Brain pericyte (primary cell): ENCODE measurements around the gene AIP.
"Not testable (repeated sequence)": the region's sequence is repeated elsewhere in the genome, so short reads cannot be mapped to it uniquely, and the experiment has no call there.

Source experiments
- DNase-seq: peaks from one replicate; pipeline ENCODE4 v3.0.0-alpha.2; 2012; ENCODE audit warnings: low read depth, low spot score

AIP gene

DNA sequence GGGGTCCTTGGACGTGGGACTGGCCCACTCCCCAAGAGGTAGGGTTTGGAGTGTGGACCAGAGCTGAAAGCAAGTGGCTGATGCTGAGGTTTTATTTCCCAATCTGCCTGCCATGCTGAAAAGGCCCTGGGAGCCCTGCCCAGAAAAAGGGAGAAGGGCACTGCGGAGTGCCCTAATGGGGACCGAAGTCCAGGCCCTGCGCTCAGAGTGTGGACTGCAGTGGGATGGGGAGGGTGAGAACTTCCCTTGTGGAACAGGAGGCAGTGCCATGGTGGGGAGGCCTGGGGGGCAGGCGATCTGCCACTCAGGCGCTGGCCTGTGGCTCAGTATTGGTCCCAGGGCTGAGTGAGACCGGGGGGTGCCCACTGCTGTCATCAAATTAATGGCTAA lies 34.6 kb upstream of the AIP start:
- DNase-seq, result no peak

DNA sequence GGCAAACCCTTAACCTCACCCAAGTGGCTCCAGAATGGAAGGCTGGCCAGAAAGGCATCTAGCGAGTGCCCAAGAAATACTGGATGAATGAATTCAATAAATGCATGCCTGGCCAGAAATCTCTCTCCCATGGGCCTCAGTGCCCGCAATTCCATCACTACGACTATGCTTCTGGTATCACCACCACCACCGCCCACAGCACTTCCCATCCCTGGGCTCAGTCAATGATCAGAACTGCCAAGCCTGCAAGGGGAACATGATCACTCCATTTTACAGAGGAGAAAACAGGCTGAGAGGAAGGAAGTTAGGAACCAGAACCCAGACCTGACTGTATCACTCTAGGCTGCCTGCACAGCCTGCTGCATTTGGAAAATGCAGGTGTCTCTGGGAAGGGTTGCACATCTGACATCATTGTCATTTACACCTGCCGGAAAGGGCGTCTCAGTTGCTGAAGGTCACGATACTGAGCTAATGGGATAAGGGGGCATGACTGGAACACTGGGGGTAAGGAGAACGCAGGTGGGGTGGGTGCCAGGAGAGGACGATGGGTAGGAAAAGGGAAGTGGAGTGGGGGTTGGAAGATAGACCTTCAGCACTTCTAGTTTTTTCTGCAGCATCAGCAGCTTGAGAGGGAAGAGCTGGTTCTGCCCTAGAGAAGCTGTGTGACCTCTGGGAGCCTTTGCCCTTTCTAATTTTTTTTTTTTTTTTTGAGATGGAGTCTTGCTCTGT lies 33.5 kb upstream of the AIP start:
- DNase-seq, result no peak

DNA sequence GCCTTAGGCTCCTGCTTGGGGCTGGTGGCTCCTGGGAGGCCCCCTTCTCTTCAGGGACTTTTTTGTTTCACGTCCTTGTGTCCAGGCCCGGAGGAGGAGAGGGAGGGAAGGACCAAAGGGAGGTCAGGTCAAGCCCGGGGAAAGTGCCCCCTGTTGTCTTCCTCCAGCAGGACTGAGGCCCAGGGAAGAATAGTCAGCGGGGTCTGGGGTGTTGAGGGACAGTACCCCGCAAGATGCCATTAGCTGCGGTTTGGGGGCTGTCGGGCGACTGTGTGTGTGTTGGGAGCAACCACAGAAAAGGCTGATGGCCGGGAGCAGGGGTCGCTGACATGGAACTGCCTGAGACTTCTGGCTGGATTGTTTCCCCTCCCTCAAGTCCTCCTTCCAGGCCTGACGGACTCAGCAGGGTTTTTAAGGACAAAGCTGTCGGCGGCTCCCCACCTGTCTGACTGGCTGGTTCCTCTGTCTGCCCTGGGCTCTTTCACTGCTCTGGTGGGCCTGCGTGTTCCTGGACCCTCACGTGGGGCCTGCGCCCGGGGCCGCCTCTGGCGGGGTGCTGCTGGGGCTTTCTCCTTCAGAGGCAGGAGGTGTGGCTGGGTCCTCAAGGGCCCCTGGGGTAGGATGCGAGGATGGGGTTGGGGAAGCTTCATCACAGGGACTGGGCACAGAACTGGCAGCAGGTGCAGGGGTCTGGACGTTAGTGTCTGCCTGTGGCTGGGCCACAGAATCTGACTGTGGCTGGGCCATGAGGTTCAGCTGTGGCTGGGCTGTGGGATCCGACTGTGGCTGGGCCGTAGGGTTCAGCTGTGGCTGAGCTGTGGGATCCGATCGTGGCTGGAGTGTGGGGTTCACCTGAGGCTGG lies 31.8 kb upstream of the AIP start:
- no peak for DNase-seq

DNA sequence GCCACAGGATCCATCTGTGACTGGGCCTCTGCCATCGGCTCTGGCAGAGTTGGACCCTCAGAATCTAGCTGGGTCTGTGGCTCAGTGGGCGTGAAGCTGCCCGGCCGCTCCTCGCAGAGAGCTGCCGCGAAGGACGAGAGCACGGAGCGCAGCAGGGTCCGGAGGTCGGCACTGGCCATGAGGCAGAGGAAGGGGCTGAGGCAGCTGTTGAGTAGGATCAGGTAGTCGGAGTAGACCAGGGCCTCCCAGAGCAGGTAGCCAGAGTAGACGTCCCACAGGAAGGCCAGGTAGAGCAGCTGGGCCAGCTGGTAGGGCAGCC lies 31.2 kb upstream of the AIP start:
- DNase-seq, result no peak

DNA sequence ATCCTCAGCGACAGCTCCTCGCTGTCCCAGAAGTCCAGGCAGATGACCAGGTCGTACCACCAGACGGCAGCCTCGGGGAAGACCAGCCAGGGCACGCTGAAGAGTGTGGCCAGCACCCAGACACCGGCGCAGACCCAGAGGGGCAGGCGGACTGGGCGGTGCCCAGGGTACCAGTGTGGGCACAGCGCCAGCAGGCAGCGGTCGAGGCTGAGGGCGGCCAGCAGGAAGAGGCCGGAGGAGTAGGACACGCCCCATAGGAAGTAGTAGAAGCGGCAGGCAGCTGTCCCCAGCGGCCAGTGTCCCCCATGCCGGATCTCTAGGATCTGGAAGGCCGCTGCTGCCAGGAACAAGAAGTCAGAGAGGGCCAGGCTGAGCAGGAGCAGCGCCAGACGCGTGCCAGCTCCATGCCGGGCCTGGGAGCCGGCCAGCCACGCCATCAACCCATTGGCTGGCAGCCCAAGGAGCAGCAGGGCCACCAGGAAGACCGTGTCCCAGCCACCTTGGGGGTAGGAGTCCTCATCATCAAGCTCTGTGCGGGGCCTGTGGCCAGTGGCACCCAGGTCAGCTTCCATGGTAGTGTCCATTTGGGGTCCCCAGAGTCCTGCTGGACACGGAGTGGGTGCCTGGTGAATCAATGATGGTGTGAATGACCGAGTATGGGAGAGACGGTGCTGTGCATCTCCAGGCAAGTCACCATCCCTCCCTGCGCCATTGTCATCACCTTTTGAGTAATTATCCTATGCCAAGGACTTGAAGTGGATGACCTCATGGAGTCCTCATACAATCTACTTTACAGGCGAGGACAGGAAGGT lies 30.5 kb upstream of the AIP start, which contains the start of gene GPR152:
Gene GPR152, minus strand, starts transcription at position 589 of the 812 bp plus-strand sequence. Its CDS starts 5 bp downstream, at position 584.
- DNase-seq, result no peak

DNA sequence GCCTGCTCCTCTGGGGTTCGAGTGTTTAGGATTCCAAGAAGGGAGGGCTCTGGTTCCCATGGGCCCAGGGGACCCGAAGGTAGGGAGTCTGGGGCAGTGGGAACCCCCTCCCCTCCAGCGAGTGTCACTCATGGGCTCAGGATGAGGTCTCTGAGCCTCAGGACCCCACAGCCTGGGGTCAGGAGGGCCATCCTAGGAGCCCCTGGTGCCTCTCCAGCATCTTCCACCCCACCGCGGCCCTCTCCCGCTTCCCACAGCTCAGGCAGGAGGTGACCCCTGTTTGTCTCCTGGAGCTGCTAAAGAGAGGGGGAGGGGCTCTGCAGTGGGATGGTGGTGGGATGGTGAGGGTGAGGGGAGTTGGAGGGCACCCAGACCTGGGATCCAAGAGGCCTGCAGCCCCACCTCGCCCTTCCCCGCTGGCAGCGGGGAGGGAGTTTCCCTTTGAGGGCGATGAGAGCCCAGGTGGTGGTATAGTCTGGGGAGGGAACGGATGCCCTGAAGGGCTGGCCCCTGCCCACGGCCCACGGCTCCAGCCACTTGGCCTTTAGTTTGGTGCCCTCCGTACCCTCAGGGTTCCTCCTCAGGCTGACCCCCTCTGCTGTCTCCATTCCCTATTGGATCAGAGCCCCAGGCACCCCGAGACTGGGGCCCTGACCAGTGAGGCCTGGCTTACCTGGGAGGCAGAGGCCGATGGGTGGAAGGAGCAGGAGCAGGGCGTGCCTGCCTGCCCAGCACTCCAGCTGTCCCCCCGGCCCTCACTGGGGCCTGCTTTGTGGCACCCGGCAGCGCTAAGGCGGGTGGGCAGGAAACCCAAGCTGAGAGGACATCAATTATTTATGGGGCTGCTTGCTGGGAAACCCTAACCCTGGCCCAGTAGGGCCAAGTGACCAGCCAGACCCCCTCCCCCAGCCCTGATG lies 28.8 kb upstream of the AIP start:
- no peak for DNase-seq

DNA sequence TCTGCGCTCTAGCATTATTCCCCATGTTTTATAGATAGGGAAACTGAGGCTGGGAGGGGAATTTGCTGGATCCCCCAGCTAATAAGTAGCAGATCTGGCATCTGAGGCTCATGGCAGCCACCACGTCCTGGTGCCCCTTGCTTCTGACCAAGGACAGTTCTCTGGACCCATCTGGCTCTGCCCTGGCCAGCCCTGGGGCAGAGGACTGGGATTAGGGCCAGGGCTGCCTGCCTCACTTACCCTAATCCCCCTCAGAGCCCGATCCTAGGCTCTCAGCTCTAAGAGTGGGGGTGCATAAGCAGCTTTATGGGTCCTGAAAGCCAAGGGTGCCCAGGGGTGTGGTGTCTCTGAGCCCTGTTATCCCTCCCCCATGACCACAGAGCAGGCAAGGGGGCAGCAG lies 27.8 kb upstream of the AIP start, which contains the start of gene CABP4:
Gene CABP4, plus strand, starts transcription at position 301 of the 400 bp plus-strand sequence. Its CDS starts 70 bp downstream, at position 371.
- DNase-seq, result no peak

DNA sequence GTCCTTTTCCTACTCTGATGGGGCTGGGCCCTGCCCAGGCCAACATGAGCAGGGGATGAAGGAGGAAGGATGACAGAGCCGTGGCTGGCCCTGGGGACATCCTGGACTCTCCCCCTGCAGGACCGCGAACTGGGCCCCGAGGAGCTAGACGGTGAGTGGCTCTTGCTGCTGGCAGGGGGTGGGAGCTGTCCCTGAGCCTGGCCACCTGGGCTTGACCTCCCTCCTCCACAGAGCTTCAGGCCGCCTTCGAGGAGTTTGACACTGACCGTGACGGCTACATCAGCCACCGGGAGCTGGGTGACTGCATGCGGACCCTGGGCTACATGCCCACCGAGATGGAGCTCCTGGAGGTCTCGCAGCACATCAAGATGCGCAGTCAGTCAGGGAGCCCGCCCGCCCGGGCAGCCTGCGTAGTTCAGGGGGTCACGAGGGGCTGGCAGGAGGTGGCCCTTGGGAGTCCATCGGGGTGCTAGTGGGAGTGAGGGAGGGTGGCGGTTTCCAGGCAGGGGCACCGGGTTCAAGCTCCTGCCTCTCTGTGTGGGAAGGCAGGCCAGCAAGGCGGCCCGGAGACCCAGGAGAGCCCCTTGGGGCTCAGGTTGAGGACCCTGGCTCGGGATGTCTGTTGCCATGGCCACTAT lies 26.6 kb upstream of the AIP start:
- DNase-seq, result no peak

DNA sequence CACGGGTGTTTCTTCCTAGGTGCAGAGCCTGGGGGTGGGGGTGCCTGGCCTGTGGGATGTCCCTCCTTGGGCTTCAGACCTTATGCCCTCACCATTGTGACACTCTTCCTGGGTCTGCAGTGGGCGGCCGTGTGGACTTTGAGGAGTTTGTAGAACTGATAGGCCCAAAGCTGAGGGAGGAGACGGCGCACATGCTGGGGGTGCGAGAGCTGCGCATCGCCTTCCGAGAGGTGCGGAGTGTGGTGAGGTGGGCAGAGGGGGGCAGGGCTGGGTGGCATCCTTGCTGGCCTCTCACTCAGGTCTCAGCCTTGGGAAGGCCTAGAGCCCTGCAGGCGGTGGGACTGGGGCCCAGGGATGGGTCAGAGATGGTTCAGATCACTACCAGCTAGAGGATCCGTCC lies 25.4 kb upstream of the AIP start:
- DNase-seq, result no peak

DNA sequence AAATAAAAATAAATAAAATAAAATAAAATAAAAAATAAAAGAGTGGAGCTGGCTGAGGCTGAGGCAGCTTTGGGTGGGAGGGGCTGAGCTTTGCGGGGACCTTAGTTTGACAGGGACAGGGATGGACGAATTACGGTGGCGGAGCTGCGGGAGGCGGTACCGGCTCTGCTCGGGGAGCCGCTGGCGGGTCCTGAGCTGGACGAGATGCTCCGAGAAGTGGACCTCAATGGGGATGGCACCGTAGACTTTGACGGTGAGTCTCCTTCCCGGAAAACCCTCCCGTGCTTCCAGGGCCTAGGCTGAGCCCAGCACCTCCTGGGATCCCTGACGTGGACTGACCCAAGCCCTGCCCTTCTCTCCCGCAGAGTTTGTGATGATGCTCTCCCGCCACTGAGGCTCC lies 24.6 kb upstream of the AIP start:
- no peak for DNase-seq

DNA sequence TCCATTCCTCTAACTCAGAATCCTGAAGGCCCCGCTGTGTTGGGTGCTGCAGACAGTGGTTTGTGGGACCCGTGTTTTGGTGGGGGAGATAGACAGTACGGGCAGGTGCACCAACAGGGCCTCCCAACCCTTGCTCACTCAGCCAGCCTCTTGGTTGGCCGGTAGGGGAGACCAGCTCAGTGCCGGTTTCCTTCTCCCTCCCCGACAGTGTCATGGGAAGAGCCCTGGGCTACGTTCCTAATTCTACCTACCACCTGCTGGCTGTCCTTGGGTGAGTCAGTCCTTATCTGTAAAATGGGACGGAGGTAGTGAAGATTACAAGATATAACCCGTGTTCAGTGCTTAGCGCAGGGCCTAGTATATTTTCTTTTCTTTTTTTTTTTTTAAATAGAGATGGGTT lies 19.6 kb upstream of the AIP start:
- no peak for DNase-seq

DNA sequence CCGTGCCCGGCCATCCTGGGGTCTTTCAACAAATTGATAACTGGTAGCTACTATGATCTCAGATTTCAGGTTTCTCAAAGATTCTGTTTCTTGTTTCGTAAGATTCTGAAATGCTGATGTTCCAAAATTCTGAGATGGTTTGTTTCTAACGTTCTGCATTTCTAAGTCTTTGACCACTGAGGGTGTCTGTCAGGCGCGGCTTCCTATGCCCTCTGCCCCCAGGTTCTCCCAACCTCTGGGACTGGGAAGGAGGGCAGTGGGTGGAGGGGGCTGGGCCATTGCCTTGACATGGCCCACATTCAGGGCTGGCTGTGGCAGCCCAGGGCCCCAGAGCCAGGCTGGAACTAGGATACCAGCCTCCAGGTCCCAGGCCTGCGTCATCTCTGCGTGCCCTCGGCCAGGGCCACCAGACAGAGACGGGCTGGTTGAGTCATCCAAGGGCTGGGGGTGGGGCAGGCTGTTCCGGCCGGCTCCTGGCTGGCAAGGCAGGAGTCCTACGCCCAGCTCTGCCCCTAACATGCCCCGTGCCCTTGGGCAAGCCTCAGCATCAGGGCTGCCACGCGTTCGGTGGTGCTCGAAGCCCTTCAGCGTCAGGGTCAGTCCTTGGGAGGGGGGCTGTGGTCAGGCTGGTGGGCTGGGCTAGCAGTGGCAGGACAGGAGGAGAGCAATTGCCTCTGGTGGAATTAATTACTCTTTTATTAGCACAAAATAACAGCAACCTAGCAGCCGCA lies 19.0 kb upstream of the AIP start:
- DNase-seq, result no peak

DNA sequence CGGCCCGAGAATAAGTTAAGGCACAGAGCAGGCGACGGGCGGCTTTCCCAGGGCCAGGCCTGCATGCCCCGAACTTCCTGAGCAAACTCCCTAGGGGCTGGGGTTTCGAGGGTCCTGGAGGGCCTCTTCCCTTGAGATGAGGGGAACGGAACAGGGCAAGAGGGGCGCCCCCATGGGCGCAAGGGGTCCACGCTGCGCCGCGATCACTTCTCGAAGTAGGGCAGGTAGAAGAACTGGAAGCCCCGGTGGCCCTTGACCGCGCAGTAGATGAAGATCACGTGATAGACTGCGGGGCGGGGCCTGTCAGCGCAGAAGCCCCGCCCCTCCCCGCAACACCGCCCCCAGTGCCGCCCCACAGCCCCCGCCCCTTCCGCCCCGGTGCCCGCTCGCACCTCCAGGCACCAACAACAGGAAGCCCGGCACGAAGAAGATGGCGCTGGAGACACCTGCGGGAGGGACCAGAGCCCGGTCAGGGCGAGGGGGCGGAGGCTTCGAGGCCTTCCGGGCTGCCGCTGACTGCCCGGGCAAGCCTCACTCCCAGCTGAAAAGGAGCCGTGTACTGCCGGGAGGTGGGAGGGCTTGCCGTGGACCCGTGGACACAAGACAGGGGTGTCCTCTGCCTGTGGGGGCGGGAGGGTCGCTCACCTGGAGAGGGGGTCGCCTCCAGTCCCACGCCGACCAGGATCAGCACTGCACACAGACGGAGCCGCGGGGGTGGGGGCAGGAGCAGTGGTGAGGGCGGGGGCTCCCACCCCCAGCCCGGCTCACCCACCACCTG lies 18.2 kb upstream of the AIP start:
- no peak for DNase-seq

DNA sequence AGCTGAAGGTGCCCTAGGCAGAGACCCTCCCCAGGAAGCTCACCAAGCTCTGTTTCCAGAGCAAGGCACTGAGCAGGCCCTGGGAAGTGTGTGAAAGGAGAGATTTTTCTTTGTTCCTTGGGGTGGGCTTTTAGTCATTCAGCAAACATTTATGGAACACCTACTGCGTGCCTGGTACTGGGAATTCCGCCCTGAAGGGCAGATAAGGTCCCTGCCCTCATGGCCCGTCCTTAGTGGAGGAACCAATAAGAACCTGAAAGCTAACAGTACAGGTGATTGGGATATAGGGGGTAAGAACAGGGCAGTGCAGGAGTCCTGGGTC lies 17.7 kb upstream of the AIP start:
- no peak for DNase-seq

DNA sequence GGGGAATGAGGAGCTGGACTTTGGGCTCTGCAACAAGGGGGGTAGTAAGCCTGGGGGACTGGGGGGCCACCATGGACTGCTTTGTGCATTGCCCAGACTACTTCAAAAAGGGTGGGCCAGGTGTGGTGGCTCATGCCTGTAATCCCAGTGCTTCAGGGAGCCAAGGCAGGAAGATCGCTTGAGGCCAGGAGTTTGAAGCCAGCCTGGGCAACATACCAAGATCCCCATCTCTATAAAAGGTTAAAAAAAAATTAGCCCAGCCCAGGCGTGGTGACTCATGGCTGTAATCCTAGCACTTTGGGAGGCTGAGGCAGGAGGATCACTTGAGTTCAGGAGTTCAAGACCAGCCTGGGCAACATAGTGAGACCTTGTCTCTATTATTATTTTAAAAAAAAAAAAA lies 17.3 kb upstream of the AIP start:
- DNase-seq, result not testable (repeated sequence)

DNA sequence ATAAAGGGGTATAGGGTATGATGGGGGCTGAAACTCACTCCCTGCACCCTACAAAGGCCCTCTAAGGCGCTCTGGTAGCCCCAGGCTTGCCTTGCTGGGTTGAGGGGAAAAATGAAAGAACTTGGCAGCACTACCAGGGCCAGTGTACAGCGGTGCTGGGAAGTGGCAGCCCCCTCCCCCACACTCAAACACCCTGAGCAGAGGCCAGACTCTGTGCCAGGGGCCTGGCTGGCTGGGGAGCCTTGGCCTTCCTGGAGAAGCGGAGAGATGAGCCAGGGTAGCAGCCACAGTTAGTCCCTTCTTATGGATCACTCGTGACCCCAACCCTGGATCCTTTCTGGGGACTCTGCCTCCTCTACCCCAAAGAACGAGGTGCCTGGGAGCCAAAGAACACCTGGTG lies 16.5 kb upstream of the AIP start:
- no peak for DNase-seq

DNA sequence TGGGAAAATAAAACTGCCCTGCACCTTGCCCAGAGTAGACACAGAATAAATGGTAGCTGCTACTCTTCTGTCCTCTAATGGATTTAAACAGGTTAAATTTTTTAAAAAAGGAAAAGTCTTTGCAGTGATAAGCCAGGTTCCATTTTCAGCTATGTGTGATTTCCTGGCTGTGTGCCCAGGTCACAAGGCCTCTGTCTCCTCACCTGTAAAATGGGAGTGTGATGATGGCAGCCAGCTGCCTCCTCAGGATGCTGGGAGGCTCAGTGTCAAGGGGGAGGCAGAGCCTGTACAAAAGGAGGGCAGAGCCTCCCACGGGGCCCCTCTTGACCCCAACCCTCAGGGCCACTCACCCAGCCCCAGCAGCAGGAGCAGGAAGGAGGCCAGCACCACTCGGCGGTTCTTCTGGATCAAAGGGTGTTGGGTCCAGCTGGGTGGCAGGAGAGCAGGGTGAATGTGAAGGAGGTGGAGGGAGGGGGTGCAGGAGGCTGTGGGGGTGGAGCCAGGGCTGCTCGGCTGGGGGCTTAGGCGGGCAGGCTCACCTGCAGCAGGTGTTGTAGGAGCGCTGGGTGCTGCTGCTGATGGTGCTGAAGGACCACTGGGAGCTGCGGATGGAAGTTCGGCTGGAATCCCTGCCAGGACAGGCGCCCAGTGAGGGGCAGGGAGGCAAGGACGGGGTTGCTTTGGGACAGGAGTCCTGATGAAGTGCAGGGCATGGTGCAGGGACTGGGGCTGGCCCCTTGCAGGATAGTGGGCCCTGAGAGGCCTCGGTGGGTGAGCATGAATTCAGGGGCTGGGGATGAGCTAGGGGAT lies 15.7 kb upstream of the AIP start:
- DNase-seq, result no peak

DNA sequence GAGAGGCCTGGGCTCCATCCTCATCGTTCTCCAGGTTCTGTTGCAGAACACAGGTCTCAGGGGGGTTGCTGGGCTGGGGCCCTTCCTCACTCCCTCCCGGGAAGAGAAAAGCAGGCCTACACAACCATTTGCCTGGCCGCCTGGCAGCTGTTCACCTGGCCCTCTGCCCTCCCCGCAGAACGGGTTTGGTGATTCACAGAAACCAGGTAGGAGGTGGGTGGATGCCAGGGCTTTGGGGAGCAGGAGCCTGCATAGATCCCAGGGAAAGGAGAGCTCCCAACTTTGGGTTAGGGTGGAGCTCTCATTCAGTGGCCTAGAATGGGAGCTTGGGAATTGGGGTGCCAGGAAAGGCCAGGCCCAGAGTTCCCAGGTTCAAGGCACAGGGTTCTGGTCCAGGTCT lies 14.8 kb upstream of the AIP start:
- no peak for DNase-seq

DNA sequence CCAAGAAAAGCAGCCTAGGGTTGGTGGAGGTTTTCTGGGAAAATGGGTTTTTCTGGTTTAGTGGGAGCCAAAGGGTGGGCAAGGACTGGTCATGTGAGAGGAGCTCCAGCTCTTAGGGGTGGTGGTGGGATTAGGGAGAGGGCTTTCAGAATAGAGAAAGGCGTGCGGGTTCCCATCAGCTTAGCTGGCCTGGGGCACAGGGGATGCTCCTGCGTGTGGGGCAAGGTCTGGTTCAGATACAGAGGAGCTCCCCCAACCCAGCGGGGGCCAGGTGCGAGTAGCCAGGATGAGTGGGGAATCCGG lies 14.4 kb upstream of the AIP start:
- DNase-seq, result no peak
